Kidney (tissue), 14 donors: ENCODE data around the gene LEFTY2. TPM values are rescaled to one million over a fixed set of nuclear protein-coding genes. Genes with fewer than 3 reads are reported as not detected.
"Not testable (repeated sequence)": the region's sequence is repeated elsewhere in the genome, so short reads cannot be mapped to it uniquely, and the experiment has no call there.

Experiments
- DNase-seq, 5 donors: peaks; one replicate each; pipeline ENCODE4 v3.0.0-alpha.2; 2013 to 2020
- FAIRE-seq: peaks from 2 replicates; lab custom pipeline; 2012; peaks lifted over from hg19 to GRCh38; lab: Jason Lieb, UNC
- H3K27ac ChIP-seq, 2 donors: one replicate each; pipeline ENCODE4 v1.7.0; 2013; ENCODE audit warnings: low read depth in 2 of 2, low read length in 2 of 2, inconsistent platforms in 1 of 2
- H3K27me3 ChIP-seq: one replicate; pipeline ENCODE4 v1.7.1; 2013; ENCODE audit warnings: low read length, inconsistent platforms; ENCODE audit not compliant: control insufficient read depth, insufficient read depth
- H3K36me3 ChIP-seq, 3 donors: one replicate each; pipeline versions ENCODE4 v1.7.0 to v1.7.1; 2013; ENCODE audit warnings: low read length in 3 of 3, control low read depth in 1 of 3, inconsistent platforms in 1 of 3; ENCODE audit not compliant: insufficient read depth in 3 of 3, control insufficient read depth in 2 of 3
- H3K4me1 ChIP-seq, 3 donors: one replicate each; pipeline versions ENCODE4 v1.7.0 to v1.7.1; 2013; ENCODE audit warnings: low read length in 3 of 3, inconsistent platforms in 1 of 3, low read depth in 1 of 3; ENCODE audit not compliant: control insufficient read depth in 2 of 3, insufficient read depth in 2 of 3
- H3K4me3 ChIP-seq, 3 donors: one replicate each; pipeline versions ENCODE4 v1.7.0 to v1.8.1; 2013; ENCODE audit warnings: low read length in 3 of 3, control low read depth in 1 of 3, inconsistent platforms in 1 of 3
- H3K9ac ChIP-seq, 3 donors: one replicate each; pipeline versions ENCODE4 v1.7.0 to v1.7.1; 2013; ENCODE audit warnings: low read length in 3 of 3, control low read depth in 1 of 3, inconsistent platforms in 1 of 3
- H3K9me3 ChIP-seq, 3 donors: one replicate each; pipeline versions ENCODE4 v1.7.0 to v1.7.1; 2013; ENCODE audit warnings: low read length in 3 of 3, control low read depth in 1 of 3, inconsistent platforms in 1 of 3; ENCODE audit not compliant: control insufficient read depth in 2 of 3, insufficient read depth in 1 of 3
- intact Hi-C: fragments of 100-400 bp; cut with DNase I; formaldehyde crosslinking; loops from one replicate; pipeline ENCODE4 v1.11.1; 2022
- polyA plus RNA-seq: library from polyadenylated mRNA; stranded (reverse); fragments of 350-450 nt; fragmentation: Illumina TruSeq; extraction: RNeasy Lipid Tissue Mini Kit (QIAGEN cat#74804); gene quantifications from one replicate; pipeline ENCODE4 v1.2.3, GENCODE V29; 2014; ENCODE audit warnings: low read depth, low replicate concordance; ENCODE audit not compliant: insufficient read depth
- total RNA-seq: library from RNA; stranded (reverse); fragmentation: NEBNext Ultra II Directional; extraction: Animal tissue kit (Norgen Biotek cat#: 25700); gene quantifications from one replicate; pipeline ENCODE4 v1.2.1, GENCODE V29; 2021
- TF ChIP-seq, protein P1 (sequence below): IDR thresholded peaks from 3 replicates; pipeline ENCODE4 v1.5.1; 2012; ENCODE audit warnings: mild to moderate bottlenecking, moderate library complexity, borderline replicate concordance; ENCODE audit not compliant: insufficient read depth; ENCODE audit errors: extremely low read depth
- donor health status: control.
- donor health status: control.
- donor health status: control.
- donor health status: control.
- donor health status: control.
- donor health status: DM: yes; HTN: yes; CAD: no.
- donor health status: Normal renal cell carcinoma (clear cell type).

Gene LEFTY2
- total and polyA plus RNA-seq, 2 donors from 2014 or later = 0.13 to 0.28 TPM

DNA sequence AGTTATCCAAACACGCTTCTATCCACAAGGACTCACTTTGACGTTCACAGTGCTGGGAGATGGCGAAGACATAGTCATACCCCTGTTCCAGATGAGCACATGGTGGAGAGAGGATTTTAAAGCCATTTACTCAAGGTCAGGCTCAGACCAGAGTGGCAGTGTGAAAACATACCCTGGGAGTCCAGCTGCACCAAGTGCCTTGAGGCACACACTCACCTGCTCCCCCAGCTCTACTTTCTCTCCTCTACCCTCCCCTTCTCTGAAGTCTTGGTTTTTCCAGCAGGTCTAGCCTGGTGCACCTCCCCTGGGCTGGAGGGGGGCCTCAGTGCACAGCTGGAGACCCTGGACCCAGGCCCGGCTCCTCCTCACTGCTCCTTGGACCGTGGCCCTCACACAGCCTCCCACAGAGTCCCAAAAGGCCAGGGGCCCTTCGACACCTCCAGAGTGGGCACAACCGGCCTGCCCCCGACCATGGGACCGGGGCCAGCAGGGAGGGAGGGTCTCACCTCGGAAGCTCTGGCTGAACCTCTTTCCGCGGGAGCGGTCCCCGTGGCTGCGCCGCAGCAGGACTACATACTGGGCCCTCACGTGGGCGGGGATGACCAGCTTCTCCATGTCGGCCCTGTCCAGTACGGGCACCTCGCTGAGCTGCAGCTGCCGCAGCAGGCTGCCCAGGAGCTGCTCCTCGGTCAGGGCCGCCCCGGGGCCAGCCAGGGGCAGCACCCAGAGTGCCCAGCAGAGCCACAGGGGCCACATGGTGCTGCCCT lies 452 bp downstream of the LEFTY2 start:
- Histone ChIP-seq H3K4me1 (peaks cover 0 to 7% (median 0%) of the 10 kb centered on the region in 3 donors), H3K9me3 (no peaks in the 10 kb centered on the region), H3K9ac (no peak overlapping the region), H3K27ac (no peak overlapping the region), H3K27me3 (no peaks in the 10 kb centered on the region), H3K4me3 (no peak overlapping the region), H3K36me3 (no peaks in the 10 kb centered on the region)
- intact Hi-C loops = no loop called here
- DNase-seq (peak in 3 of 5 donors; percentile 28 to 67 (median 58)), FAIRE-seq (no peak)
- TF ChIP-seq, protein P1, sequence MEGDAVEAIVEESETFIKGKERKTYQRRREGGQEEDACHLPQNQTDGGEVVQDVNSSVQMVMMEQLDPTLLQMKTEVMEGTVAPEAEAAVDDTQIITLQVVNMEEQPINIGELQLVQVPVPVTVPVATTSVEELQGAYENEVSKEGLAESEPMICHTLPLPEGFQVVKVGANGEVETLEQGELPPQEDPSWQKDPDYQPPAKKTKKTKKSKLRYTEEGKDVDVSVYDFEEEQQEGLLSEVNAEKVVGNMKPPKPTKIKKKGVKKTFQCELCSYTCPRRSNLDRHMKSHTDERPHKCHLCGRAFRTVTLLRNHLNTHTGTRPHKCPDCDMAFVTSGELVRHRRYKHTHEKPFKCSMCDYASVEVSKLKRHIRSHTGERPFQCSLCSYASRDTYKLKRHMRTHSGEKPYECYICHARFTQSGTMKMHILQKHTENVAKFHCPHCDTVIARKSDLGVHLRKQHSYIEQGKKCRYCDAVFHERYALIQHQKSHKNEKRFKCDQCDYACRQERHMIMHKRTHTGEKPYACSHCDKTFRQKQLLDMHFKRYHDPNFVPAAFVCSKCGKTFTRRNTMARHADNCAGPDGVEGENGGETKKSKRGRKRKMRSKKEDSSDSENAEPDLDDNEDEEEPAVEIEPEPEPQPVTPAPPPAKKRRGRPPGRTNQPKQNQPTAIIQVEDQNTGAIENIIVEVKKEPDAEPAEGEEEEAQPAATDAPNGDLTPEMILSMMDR = no peak

DNA sequence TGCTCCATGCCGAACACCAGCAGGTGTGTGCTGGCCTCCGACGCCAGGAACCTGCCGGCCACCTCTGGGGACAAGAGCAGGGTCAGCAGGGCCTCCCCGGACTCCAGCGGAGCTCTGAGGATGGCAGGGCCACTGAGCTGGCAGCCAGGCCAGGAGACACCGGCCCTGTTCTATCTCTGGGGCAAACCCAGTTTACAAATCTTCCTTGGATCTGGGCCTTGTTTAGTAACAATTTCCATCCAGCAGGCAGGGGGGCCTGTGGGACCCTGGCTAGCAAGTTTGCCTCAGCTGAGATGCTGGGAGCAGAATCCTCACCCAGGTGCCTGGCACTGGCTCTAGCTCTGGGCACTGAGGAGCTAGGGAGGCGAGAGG lies 1.1 kb downstream of the LEFTY2 start:
- H3K27ac ChIP-seq, H3K36me3 ChIP-seq, H3K4me3 ChIP-seq, intact Hi-C loops, FAIRE-seq, H3K27me3 ChIP-seq, H3K4me1 ChIP-seq, H3K9ac ChIP-seq, H3K9me3 ChIP-seq: not testable (repeated sequence)
- peak in 2 of 5 donors; percentile 22 to 47 for DNase-seq

DNA sequence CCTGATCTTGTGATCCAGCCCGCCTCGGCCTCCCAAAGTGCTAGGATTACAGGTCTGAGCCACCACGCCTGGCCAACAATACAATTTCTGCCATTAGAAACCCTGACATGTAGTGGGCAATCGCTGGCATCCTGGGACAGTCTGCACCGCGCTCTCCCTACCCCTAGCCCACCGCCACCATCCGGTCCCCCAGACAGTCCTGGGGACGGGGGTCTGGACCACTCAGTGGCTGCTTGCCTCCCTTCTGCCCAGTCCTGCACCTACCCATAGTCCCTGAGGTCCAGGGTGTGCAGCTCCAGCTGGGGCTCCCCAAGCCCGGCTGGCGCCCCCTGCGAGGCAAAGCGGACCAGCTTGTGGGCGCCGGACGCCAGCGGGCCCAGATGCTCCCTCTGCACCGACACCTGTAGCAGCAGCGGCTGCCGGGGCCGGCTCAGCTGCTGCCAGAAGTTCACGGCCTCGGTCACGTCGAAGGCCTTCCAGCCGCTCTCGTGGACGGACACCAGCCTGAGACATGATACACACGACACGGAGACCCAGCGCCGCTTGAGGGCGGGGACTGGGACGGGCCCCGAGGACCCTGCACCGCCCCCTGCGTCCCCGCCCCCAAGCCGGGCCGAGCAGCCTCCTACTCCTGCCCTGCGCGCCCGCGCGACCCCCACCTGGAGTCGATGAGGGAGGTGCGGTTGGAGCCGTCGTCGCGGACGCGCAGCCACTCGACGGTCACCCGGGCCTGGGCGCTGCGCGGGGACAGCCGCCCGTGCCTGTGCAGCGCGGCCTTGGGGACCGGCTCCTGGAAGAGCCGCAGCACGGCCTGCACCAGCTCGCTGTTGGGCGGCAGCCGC lies 1.7 kb downstream of the LEFTY2 start:
- H3K9me3 ChIP-seq, H3K4me3 ChIP-seq, H3K36me3 ChIP-seq, H3K4me1 ChIP-seq, intact Hi-C loops, FAIRE-seq, H3K27me3 ChIP-seq, H3K27ac ChIP-seq, H3K9ac ChIP-seq: not testable (repeated sequence)
- peak; percentile 53 to 73 (median 63) for DNase-seq

DNA sequence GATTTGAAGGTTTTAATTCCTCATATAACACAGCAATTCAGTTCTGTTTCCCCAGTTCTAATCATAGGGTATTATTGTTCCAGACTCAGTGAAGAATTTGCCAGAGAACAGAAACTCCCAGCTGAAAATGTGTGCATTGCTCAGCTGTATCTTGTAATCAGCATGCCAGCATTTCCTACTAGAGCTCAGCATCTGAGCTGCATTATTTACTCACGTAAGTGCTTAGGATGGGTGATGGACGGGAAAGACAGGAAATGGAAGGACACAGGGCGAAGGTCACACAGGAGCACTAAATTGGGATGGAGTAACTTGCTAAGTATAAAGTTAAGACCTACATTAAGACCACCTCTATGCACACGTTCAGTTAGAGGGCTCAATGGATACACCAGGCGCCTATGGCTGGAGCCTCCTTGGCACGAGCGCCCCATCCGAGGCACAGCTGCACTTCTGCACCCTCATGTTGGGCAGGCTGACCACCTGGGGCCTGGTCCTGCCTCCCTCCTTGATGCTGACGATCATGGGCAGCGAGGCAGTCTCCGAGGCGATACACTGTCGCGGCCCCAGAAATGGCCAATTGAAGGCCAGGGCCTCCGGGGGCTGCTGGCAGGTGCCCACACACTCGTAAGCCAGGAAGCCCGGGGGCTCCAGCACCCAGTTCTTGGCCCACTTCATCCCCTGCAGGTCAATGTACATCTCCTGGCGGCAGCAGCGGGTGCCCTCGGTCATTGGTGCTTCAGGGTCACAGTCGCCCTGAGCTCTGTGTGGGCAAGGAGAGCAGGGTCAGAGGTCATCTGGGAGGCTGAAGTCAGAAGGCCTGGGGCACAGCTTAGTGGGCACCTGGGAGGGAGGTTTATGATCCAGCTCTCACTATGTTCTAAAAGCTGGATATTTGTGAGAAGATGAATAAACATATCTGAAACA lies 3.7 kb downstream of the LEFTY2 start:
- FAIRE-seq (no peak), DNase-seq (peak in 1 of 5 donors; percentile 44)
- intact Hi-C loops = no loop called here
- H3K4me1 ChIP-seq = peaks cover 0 to 7% (median 0%) of the 10 kb centered on the region in 3 donors
- H3K27me3 ChIP-seq = no peaks in the 10 kb centered on the region
- H3K9ac ChIP-seq = no peak overlapping the region
- H3K27ac ChIP-seq = no peak overlapping the region
- no peak overlapping the region for H3K4me3 ChIP-seq
- TF ChIP-seq, protein P1 = no peak
- no peaks in the 10 kb centered on the region for H3K9me3 ChIP-seq
- no peaks in the 10 kb centered on the region for H3K36me3 ChIP-seq
